ENCODE results near the gene PHF2.
A peak's percentile ranks its signal among the peaks of the same experiment; 100 is the strongest.

The PHF2 gene

GRCh38 chr9:93657331-93658111 lies 81.1 kb downstream of the PHF2 start:
- Histone ChIP-seq H3K4me3 (ENCODE audit: low read depth, low read length) (no peak overlapping the region), H3K27ac (ENCODE audit: extremely low read depth, low read depth, low read length) (no peak overlapping the region), H3K4me1 (ENCODE audit: control insufficient read depth, insufficient read depth, low read length) (no peaks in the 10 kb centered on the region), H3K36me3 (ENCODE audit: control insufficient read depth in 2 of 2, insufficient read depth in 1 of 2, low read length in 2 of 2) (peaks cover 0 to 69% of the 10 kb centered on the region in 2 experiments; a peak in 2 of 3 replicates), H3K9me3 (ENCODE audit: control insufficient read depth, insufficient read depth, low read depth, low read length) (no peaks in the 10 kb centered on the region)
- ChIA-PET POLR2A (no interaction called here), CTCF (interaction anchor here (0.7 kb wide), 1 partner anchor 19 kb away, joined by 4 read pairs; no protein-coding TSS in a partner anchor)
- TF ChIP-seq MEIS1 (CRISPR knock-in tag; IDR thresholded peaks at IDR 0.05; ENCODE audit: borderline replicate concordance) (no peak), ELK4 (IDR thresholded peaks at IDR 0.05; ENCODE audit: borderline replicate concordance, low read depth, low read length) (no peak), ZNF302 (tag by site-specific recombination; IDR thresholded peaks at IDR 0.05; ENCODE audit: low read depth) (no peak), ZNF366 (tag by site-specific recombination; conservative IDR thresholded peaks at IDR 0.05) (no peak), EGR2 (tag by site-specific recombination; IDR thresholded peaks at IDR 0.05; ENCODE audit: low read depth) (peak; percentile 25; the same call in 1 of the 2 replicates), RBAK (tag by site-specific recombination; IDR thresholded peaks at IDR 0.05) (no peak), ZNF707 (tag by site-specific recombination; IDR thresholded peaks at IDR 0.05) (no peak), REPIN1 (tag by site-specific recombination; IDR thresholded peaks at IDR 0.05; ENCODE audit: low read depth) (no peak)

- Histone ChIP-seq H3K4me1 (ENCODE audit: control insufficient read depth, insufficient read depth, low read length) (no peaks in the 10 kb centered on the region), H3K9me3 (ENCODE audit: control insufficient read depth, insufficient read depth, low read depth, low read length) (no peaks in the 10 kb centered on the region), H3K27ac (ENCODE audit: extremely low read depth, low read depth, low read length) (no peak overlapping the region), H3K36me3 (ENCODE audit: control insufficient read depth in 2 of 2, insufficient read depth in 1 of 2, low read length in 2 of 2) (peaks cover 0 to 69% of the 10 kb centered on the region in 2 experiments; a peak in 2 of 3 replicates), H3K4me3 (ENCODE audit: low read depth, low read length) (no peak overlapping the region)
- ChIA-PET POLR2A (no interaction called here), CTCF (interaction anchor here (0.7 kb wide), 1 partner anchor 20 kb away, joined by 4 read pairs; no protein-coding TSS in a partner anchor)
- no peak for TF ChIP-seq ZFP37 (tag by site-specific recombination; IDR thresholded peaks at IDR 0.05)
- TF ChIP-seq GLIS1 (tag by site-specific recombination; IDR thresholded peaks at IDR 0.05), result peak; percentile 18; the same call in 1 of the 2 replicates
These were observed 82.0 kb downstream of the PHF2 start for GRCh38 chr9:93658184-93658925.

DNA sequence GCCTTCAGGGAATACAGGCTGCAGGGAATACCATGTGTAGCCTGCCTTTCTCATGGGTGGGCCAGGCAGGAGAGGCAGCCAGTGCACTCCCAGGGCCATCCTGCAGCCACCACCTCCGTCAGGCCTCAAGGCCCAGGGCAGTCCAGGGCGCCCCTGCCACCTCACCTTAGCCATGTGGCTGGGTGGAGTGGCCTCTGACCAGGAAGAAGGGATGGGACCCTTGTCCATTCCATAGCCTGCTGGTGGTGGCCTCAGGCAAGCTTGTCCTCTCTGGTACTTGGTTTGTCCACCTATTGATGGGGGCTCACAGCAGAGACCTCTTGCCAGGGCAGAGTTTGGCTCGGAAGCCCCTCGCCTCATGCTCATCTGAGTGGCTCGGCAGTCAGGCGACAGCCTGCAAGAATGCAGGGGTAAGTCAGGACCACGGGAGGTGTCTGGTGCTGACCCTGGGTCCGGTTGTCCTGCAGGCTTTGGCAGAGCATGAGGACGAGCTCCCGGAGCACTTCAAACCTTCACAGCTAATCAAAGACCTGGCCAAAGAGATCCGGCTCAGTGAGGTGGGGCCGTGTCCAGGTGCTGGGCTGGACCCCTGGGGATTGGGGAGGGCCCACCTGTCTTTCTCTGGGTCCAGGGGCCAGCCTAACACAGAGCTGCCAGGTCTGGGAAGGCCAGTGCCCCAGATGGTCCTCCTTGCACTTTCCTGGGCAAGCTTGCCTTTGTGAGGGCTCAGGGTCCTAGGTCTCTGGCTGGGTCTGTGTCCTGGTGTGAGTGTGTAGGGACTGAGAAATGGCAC lies 82.9 kb downstream of the PHF2 start:
- Histone ChIP-seq H3K4me1 (ENCODE audit: control insufficient read depth, insufficient read depth, low read length) (no peaks in the 10 kb centered on the region), H3K9me3 (ENCODE audit: control insufficient read depth, insufficient read depth, low read depth, low read length) (no peaks in the 10 kb centered on the region), H3K27ac (ENCODE audit: extremely low read depth, low read depth, low read length) (no peak overlapping the region), H3K36me3 (ENCODE audit: control insufficient read depth in 2 of 2, insufficient read depth in 1 of 2, low read length in 2 of 2) (peaks cover 0 to 71% of the 10 kb centered on the region in 2 experiments; a peak in 2 of 3 replicates), H3K4me3 (ENCODE audit: low read depth, low read length) (no peak overlapping the region)
- POLR2A ChIA-PET, result no interaction called here
- CTCF ChIA-PET, result no interaction called here
- TF ChIP-seq, protein P1, sequence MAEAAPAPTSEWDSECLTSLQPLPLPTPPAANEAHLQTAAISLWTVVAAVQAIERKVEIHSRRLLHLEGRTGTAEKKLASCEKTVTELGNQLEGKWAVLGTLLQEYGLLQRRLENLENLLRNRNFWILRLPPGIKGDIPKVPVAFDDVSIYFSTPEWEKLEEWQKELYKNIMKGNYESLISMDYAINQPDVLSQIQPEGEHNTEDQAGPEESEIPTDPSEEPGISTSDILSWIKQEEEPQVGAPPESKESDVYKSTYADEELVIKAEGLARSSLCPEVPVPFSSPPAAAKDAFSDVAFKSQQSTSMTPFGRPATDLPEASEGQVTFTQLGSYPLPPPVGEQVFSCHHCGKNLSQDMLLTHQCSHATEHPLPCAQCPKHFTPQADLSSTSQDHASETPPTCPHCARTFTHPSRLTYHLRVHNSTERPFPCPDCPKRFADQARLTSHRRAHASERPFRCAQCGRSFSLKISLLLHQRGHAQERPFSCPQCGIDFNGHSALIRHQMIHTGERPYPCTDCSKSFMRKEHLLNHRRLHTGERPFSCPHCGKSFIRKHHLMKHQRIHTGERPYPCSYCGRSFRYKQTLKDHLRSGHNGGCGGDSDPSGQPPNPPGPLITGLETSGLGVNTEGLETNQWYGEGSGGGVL (tag by site-specific recombination; IDR thresholded peaks at IDR 0.05), result no peak
- no peak for TF ChIP-seq ZNF48 (tag by site-specific recombination; IDR thresholded peaks at IDR 0.05)

DNA sequence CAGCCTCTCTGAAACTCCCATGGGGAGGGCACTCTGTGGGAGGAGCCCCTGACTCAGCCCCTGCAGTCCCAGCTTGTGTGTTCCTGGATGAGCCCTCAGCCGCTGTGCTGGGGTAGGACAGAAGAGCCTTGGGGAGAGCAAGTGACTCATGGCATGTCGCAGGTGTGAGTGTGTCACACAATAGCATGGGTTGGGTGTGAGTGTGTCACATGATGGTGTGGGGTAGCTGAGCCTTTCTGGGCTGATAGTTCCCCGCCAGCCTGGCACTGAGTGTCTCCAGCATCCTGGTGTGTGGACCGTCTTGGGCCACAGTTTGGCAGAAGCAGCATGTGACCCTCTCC lies 83.4 kb downstream of the PHF2 start:
- no peaks in the 10 kb centered on the region for H3K9me3 ChIP-seq (ENCODE audit: control insufficient read depth, insufficient read depth, low read depth, low read length)
- no peak overlapping the region for H3K4me3 ChIP-seq (ENCODE audit: low read depth, low read length)
- POLR2A ChIA-PET, result no interaction called here
- H3K27ac ChIP-seq (ENCODE audit: extremely low read depth, low read depth, low read length), result no peak overlapping the region
- H3K36me3 ChIP-seq (ENCODE audit: control insufficient read depth in 2 of 2, insufficient read depth in 1 of 2, low read length in 2 of 2), result peaks cover 0 to 67% of the 10 kb centered on the region in 2 experiments; a peak in 2 of 3 replicates
- no peaks in the 10 kb centered on the region for H3K4me1 ChIP-seq (ENCODE audit: control insufficient read depth, insufficient read depth, low read length)
- CTCF ChIA-PET, result no interaction called here
- TF ChIP-seq ZBTB6 (tag by site-specific recombination; IDR thresholded peaks at IDR 0.05) (no peak), REPIN1 (tag by site-specific recombination; IDR thresholded peaks at IDR 0.05; ENCODE audit: low read depth) (no peak), ZNF211 (tag by site-specific recombination; IDR thresholded peaks at IDR 0.05; ENCODE audit: low read depth) (no peak), ZNF169 (tag by site-specific recombination; IDR thresholded peaks at IDR 0.05) (no peak)
- TF ChIP-seq, protein P2, sequence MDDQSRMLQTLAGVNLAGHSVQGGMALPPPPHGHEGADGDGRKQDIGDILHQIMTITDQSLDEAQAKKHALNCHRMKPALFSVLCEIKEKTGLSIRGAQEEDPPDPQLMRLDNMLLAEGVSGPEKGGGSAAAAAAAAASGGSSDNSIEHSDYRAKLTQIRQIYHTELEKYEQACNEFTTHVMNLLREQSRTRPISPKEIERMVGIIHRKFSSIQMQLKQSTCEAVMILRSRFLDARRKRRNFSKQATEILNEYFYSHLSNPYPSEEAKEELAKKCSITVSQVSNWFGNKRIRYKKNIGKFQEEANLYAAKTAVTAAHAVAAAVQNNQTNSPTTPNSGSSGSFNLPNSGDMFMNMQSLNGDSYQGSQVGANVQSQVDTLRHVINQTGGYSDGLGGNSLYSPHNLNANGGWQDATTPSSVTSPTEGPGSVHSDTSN (CRISPR knock-in tag; IDR thresholded peaks at IDR 0.05), result no peak

Measured in HEK293 (cell line).